GM12878 (cell line): ENCODE results near the gene RAD51B. TPM values are rescaled to one million over a fixed set of nuclear protein-coding genes. Genes with fewer than 3 reads are reported as not detected.

Experiments used
- BCL11A ChIP-seq: IDR thresholded peaks from 2 replicates; pipeline ENCODE4 v1.6.1; 2011; ENCODE audit warnings: low read depth, low read length
- BCLAF1 ChIP-seq: fragments of 450-650 bp; IDR thresholded peaks from 2 replicates; pipeline ENCODE4 v1.6.1; 2017; ENCODE audit warnings: antibody characterized with exemption, mild to moderate bottlenecking, moderate library complexity
- CTCF ChIP-seq, 3 experiments: IDR thresholded peaks in 2 of 3; conservative IDR thresholded peaks in 1 of 3; 2 replicates each; pipeline ENCODE4 v1.5.1; 2011; ENCODE audit warnings: low read depth in 3 of 3, low read length in 3 of 3, mild to moderate bottlenecking in 3 of 3, control low read depth in 2 of 3, moderate library complexity in 2 of 3, inconsistent platforms in 1 of 3, mixed read lengths in 1 of 3; ENCODE audit not compliant: control insufficient read depth in 2 of 3, insufficient read depth in 1 of 3; ENCODE audit errors: extremely low read depth in 1 of 3
- CUX1 ChIP-seq: IDR thresholded peaks from 2 replicates; pipeline ENCODE4 v1.6.1; 2012; ENCODE audit warnings: improper control_type of control experiment, low read depth, low read length; ENCODE audit not compliant: insufficient replicate concordance
- JUND ChIP-seq: IDR thresholded peaks from 2 replicates; pipeline ENCODE4 v1.6.1; 2012; ENCODE audit warnings: low read depth, mild to moderate bottlenecking, low read length, improper control_type of control experiment, moderate library complexity
- LARP7 ChIP-seq: fragments of 450-650 bp; IDR thresholded peaks from 2 replicates; pipeline ENCODE4 v1.6.1; 2017; ENCODE audit warnings: mild to moderate bottlenecking
- NFYB ChIP-seq: IDR thresholded peaks from 2 replicates; pipeline ENCODE4 v1.6.1; 2011; ENCODE audit warnings: low read depth, mild to moderate bottlenecking, low read length, improper control_type of control experiment, moderate library complexity; ENCODE audit not compliant: insufficient read depth
- NR2F1 ChIP-seq: fragments of 450-650 bp; conservative IDR thresholded peaks from 2 replicates; pipeline ENCODE4 v1.6.1; 2017; ENCODE audit warnings: mild to moderate bottlenecking
- RB1 ChIP-seq: fragments of 450-650 bp; formaldehyde crosslinking; IDR thresholded peaks from 2 replicates; pipeline ENCODE4 v1.6.1; 2017; ENCODE audit warnings: mild to moderate bottlenecking, borderline replicate concordance
- RELA ChIP-seq: fragments of 450-650 bp; IDR thresholded peaks from 2 replicates; pipeline ENCODE4 v1.8.0; 2014; ENCODE audit warnings: borderline replicate concordance; ENCODE audit not compliant: partially characterized antibody
- REST ChIP-seq: IDR thresholded peaks from 2 replicates; pipeline ENCODE4 v1.6.1; 2012; ENCODE audit warnings: mild to moderate bottlenecking, low read depth, low read length
- SMAD1 ChIP-seq: fragments of 450-650 bp; IDR thresholded peaks from 2 replicates; pipeline ENCODE4 v1.6.1; 2018; ENCODE audit warnings: mild to moderate bottlenecking, low read depth; ENCODE audit not compliant: partially characterized antibody
- USF2 ChIP-seq: IDR thresholded peaks from 2 replicates; pipeline ENCODE4 v1.6.1; 2011; ENCODE audit warnings: low read depth, low read length, improper control_type of control experiment, borderline replicate concordance
- polyA plus RNA-seq, 11 experiments: library from polyadenylated mRNA; depleted of rRNA in 4 of 11; unstranded in 6 of 11; stranded (reverse) in 5 of 11; fragments of >200 nt; fragmentation: Nextera tagmentation in 4 of 11; fragmentation: Illumina TruSeq in 1 of 11; extraction: Ambion mirVana in 4 of 11; extraction: Trizol in 1 of 11; gene quantifications; 1 replicate in 1 of 11; 2 replicates in 10 of 11; pipeline versions ENCODE4 v1.2.1 to v1.2.3, GENCODE V29; 2011 to 2016; ENCODE audit warnings: inconsistent platforms in 2 of 11, missing spikeins in 2 of 11, low read depth in 1 of 11
- total RNA-seq, 4 experiments: library from RNA; depleted of rRNA in 3 of 4; stranded (reverse); fragments of >200 nt in 3 of 4; fragmentation: Illumina TruSeq in 1 of 4; extraction: Trizol in 1 of 4; gene quantifications; 2 replicates each; pipeline versions ENCODE4 v1.2.1 to v1.2.3, GENCODE V29; 2013 to 2021

RAD51B gene
- total and polyA plus RNA-seq, 10 of the 15 experiments (the other 5 are each of a cell fraction or from before 2014, with no cell fraction given), result 9.8 to 26.8 (median 21.3) TPM

GRCh38 chr14:68401855-68402254 lies 582.3 kb downstream of the RAD51B start (continued):
- TF ChIP-seq REST (0 out of 2 replicates have a peak, but pooled peaks have one; percentile 7), USF2 (no peak), SMAD1 (peak; percentile 57), CUX1 (peak; percentile 77), NFYB (no peak), CTCF (IDR thresholded peaks at IDR 0.05 in 2 of 3, conservative IDR thresholded peaks at IDR 0.05 in 1 of 3; ENCODE audit: control insufficient read depth in 2 of 3, extremely low read depth in 1 of 3, insufficient read depth in 1 of 3, low read depth in 3 of 3, low read length in 3 of 3) (no peak), RB1 (no peak), LARP7 (no peak), RELA (peak; percentile 20), BCL11A (peak; percentile 96), BCLAF1 (no peak), NR2F1 (peak; percentile 99), JUND (no peak)
